K562 (cell line): ENCODE results near the gene HMCN1. TPM values are rescaled to one million over a fixed set of nuclear protein-coding genes. Genes with fewer than 3 reads are reported as not detected.
A peak's percentile ranks its signal among the peaks of the same experiment; 100 is the strongest.

Experiments
- ATF3 ChIP-seq, 2 experiments: fragments of 450-650 bp in 1 of 2; sonication (generic) in 1 of 2; formaldehyde crosslinking in 1 of 2; IDR thresholded peaks in 1 of 2; conservative IDR thresholded peaks in 1 of 2; 2 replicates each; pipeline versions ENCODE4 v1.6.1 to v1.8.1; 2016 to 2023; ENCODE audit warnings: mild to moderate bottlenecking in 2 of 2, moderate library complexity in 2 of 2, inconsistent platforms in 1 of 2, missing genetic modification reagents in 1 of 2
- HDAC1 ChIP-seq, 2 experiments: fragments of 450-650 bp; IDR thresholded peaks; 2 replicates each; pipeline ENCODE4 v1.6.1; 2016 to 2017; ENCODE audit warnings: inconsistent platforms in 1 of 2, mild to moderate bottlenecking in 1 of 2, moderate library complexity in 1 of 2
- KLF16 ChIP-seq: IDR thresholded peaks from 2 replicates; pipeline ENCODE4 v1.6.1; 2016; ENCODE audit warnings: antibody characterized with exemption
- NFIC ChIP-seq: fragments of 450-650 bp; IDR thresholded peaks from 2 replicates; pipeline ENCODE4 v1.6.1; 2017; ENCODE audit warnings: mild to moderate bottlenecking, inconsistent platforms
- POLR3G ChIP-seq: IDR thresholded peaks from 2 replicates; pipeline ENCODE4 v1.6.1; 2011; ENCODE audit not compliant: insufficient read length, insufficient replicate concordance; ENCODE audit errors: extremely low read depth
- TAF1 ChIP-seq: IDR thresholded peaks from 2 replicates; pipeline ENCODE4 v1.6.1; 2011; ENCODE audit warnings: mild to moderate bottlenecking, low read length, moderate library complexity; ENCODE audit not compliant: insufficient read depth, control insufficient read depth, severe bottlenecking; ENCODE audit errors: extremely low read depth
- TFAP4 ChIP-seq: sonication (generic); formaldehyde crosslinking; IDR thresholded peaks from 2 replicates; pipeline ENCODE4 v1.8.0; 2022; ENCODE audit warnings: missing genetic modification reagents, mild to moderate bottlenecking, moderate library complexity, borderline replicate concordance
- TSHZ1 ChIP-seq: fragments of 250-450 bp; sonication (Bioruptor Pico); IDR thresholded peaks from 2 replicates; pipeline ENCODE4 v1.4.0; 2020; ENCODE audit warnings: mild to moderate bottlenecking, moderate library complexity
- ZC3H8 ChIP-seq: fragments of 450-650 bp; IDR thresholded peaks from 2 replicates; pipeline ENCODE4 v1.6.1; 2017
- ZNF140 ChIP-seq: fragments of 250-450 bp; sonication (Bioruptor Pico); IDR thresholded peaks from 2 replicates; pipeline ENCODE4 v1.8.0; 2021; ENCODE audit warnings: moderate library complexity, mild to moderate bottlenecking, inconsistent platforms
- ZNF316 ChIP-seq: fragments of 450-650 bp; IDR thresholded peaks from 2 replicates; pipeline ENCODE4 v1.6.1; 2016
- ZNF830 ChIP-seq: fragments of 250-450 bp; sonication (Bioruptor Pico); IDR thresholded peaks from 2 replicates; pipeline ENCODE4 v1.5.0; 2021; ENCODE audit warnings: mild to moderate bottlenecking
- polyA plus RNA-seq, 8 experiments: library from polyadenylated mRNA; depleted of rRNA in 4 of 8; stranded (reverse) in 5 of 8; unstranded in 3 of 8; fragments of >200 nt; fragmentation: Nextera tagmentation in 2 of 8; fragmentation: Illumina TruSeq in 1 of 8; extraction: Ambion mirVana in 2 of 8; extraction: Trizol in 1 of 8; gene quantifications; 2 replicates each; pipeline versions ENCODE4 v1.2.1 to v1.2.3, GENCODE V29; 2011 to 2014; ENCODE audit warnings: inconsistent platforms in 1 of 8, missing spikeins in 1 of 8
- total RNA-seq, 7 experiments: library from RNA; depleted of rRNA in 6 of 7; stranded (reverse); fragments of >200 nt in 6 of 7; fragmentation: Illumina TruSeq in 2 of 7; extraction: Trizol in 2 of 7; gene quantifications; 2 replicates each; pipeline versions ENCODE4 v1.2.1 to v1.2.3, GENCODE V29; 2011 to 2021; ENCODE audit warnings: low replicate concordance in 1 of 7

The HMCN1 gene
- total and polyA plus RNA-seq, 9 of the 15 experiments (the other 6 are each of a cell fraction or from before 2014, with no cell fraction given), result 0.07 to 0.36 (median 0.21) TPM

- TF ChIP-seq ATF3 (IDR thresholded peaks at IDR 0.05) (peak; percentile 67), ATF3 (CRISPR knock-in tag; conservative IDR thresholded peaks at IDR 0.05) (no peak), HDAC1 (IDR thresholded peaks at IDR 0.05) (no peak), ZNF140 (CRISPR knock-in tag) (no peak), ZNF316 (no peak), TAF1 (no peak), TFAP4 (no peak), POLR3G (no peak), TSHZ1 (CRISPR knock-in tag) (no peak), NFIC (no peak), KLF16 (no peak), ZC3H8 (no peak), ZNF830 (CRISPR knock-in tag) (no peak)
Measured at GRCh38 chr1:185960422-185961321, 226.5 kb downstream of the HMCN1 start (continued).
